ENCODE measurements around the gene PEX14. TPM values are rescaled to one million over a fixed set of nuclear protein-coding genes. Genes with fewer than 3 reads are reported as not detected.
A peak's percentile ranks its signal among the peaks of the same experiment; 100 is the strongest.

The PEX14 gene
- total RNA-seq, 2 donors from 2014 or later, result 24.3 to 26.0 TPM

DNA sequence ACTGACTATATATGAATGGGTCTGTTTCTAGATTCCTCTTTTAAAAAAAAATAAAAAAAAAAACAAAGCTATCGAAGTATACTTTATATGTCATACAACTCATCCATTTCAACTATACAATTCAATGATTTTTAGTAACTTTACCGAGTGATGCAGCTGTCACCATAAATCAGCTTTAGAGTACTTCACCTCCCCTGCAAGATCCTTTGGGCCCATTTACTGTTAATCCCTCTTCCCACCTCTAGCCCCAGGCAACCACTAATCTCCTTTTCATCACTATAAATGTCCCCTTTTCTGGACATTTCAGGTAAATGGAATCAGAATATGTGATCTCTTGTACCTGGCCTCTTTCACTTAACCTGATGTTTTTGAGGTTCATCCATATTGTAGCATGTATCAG is 133.9 kb downstream of the PEX14 start:
- Mint-ChIP-seq H3K36me3 (ENCODE audit: low read depth) (peaks cover 14% of the 10 kb centered on the region), H3K27me3 (ENCODE audit: insufficient read depth) (no peaks in the 10 kb centered on the region), H3K27ac (no peak overlapping the region), H3K4me1 (peaks cover 10% of the 10 kb centered on the region), H3K9me3 (no peaks in the 10 kb centered on the region), H3K4me3 (no peak overlapping the region)
- TF ChIP-seq, protein P1, sequence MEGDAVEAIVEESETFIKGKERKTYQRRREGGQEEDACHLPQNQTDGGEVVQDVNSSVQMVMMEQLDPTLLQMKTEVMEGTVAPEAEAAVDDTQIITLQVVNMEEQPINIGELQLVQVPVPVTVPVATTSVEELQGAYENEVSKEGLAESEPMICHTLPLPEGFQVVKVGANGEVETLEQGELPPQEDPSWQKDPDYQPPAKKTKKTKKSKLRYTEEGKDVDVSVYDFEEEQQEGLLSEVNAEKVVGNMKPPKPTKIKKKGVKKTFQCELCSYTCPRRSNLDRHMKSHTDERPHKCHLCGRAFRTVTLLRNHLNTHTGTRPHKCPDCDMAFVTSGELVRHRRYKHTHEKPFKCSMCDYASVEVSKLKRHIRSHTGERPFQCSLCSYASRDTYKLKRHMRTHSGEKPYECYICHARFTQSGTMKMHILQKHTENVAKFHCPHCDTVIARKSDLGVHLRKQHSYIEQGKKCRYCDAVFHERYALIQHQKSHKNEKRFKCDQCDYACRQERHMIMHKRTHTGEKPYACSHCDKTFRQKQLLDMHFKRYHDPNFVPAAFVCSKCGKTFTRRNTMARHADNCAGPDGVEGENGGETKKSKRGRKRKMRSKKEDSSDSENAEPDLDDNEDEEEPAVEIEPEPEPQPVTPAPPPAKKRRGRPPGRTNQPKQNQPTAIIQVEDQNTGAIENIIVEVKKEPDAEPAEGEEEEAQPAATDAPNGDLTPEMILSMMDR (conservative IDR thresholded peaks at IDR 0.05), result no peak
- 92 to 98% methylated on average over 2 of the region's 2 CpGs for WGBS, 2 experiments (ENCODE audit: insufficient coverage in 1 of 2, insufficient read length in 1 of 2)
- Histone ChIP-seq H3K9ac (ENCODE audit: extremely low read depth, low read length, poor library complexity, severe bottlenecking) (no peak overlapping the region), H3K9me3 (ENCODE audit: control insufficient read depth, low read length) (no peaks in the 10 kb centered on the region), H3K27me3 (ENCODE audit: control insufficient read depth, insufficient read depth, low read length, poor library complexity, severe bottlenecking) (no peaks in the 10 kb centered on the region), H3K36me3 (ENCODE audit: control insufficient read depth, insufficient read depth, low read length) (no peaks in the 10 kb centered on the region), H3K4me3 (ENCODE audit: low read length) (no peak overlapping the region), H3K27ac (ENCODE audit: low read depth, low read length) (no peak overlapping the region), H3K4me1 (ENCODE audit: control insufficient read depth, insufficient read depth, low read length) (no peaks in the 10 kb centered on the region)
- no peak for DNase-seq

DNA sequence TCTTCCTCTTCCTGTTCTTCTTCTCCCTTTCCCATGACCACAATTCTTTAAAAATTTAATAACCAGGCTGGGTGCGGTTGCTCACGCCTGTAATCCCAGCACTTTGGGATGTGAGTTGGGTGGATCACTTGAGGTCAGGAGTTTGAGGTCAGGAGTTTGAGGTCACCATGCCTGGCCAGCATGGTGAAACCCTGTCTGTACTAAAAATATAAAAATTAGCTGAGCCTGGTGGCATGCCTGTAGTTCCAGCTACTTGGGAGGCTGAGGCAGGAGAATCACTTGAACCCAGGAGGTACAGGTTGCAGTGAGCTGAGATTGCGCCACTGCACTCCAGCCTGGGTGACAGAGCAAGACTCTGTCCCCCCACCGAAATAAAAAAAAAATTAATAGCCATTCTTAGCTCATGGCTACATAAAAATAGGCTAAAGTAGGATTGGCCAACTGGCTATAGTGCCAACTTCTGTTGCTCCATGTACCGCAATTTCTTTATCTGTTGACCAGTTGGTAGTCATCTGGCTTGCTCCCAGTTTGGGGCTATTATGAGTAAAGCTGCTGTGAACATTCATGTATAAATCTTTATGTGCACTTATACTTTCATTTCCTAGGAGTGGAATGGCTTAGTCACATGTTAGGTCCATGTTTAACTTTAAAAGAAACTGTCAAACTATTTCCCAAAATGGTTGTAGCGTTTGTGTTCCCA is 136.3 kb downstream of the PEX14 start:
- peaks cover 8% of the 10 kb centered on the region for H3K36me3 Mint-ChIP-seq (ENCODE audit: low read depth)
- TF ChIP-seq, protein P1 (conservative IDR thresholded peaks at IDR 0.05), result no peak
- no peak overlapping the region for H3K27ac Mint-ChIP-seq
- no peak overlapping the region for H3K4me3 Mint-ChIP-seq
- Histone ChIP-seq H3K4me3 (ENCODE audit: low read length) (no peak overlapping the region), H3K4me1 (ENCODE audit: control insufficient read depth, insufficient read depth, low read length) (no peaks in the 10 kb centered on the region), H3K27ac (ENCODE audit: low read depth, low read length) (no peak overlapping the region), H3K9me3 (ENCODE audit: control insufficient read depth, low read length) (no peaks in the 10 kb centered on the region), H3K27me3 (ENCODE audit: control insufficient read depth, insufficient read depth, low read length, poor library complexity, severe bottlenecking) (no peaks in the 10 kb centered on the region), H3K9ac (ENCODE audit: extremely low read depth, low read length, poor library complexity, severe bottlenecking) (no peak overlapping the region), H3K36me3 (ENCODE audit: control insufficient read depth, insufficient read depth, low read length) (no peaks in the 10 kb centered on the region)
- H3K4me1 Mint-ChIP-seq, result peaks cover 4% of the 10 kb centered on the region
- WGBS, 2 experiments (ENCODE audit: insufficient coverage in 1 of 2, insufficient read length in 1 of 2), result 97 to 100% methylated on average over 6 of the region's 6 CpGs
- H3K9me3 Mint-ChIP-seq, result no peaks in the 10 kb centered on the region
- no peaks in the 10 kb centered on the region for H3K27me3 Mint-ChIP-seq (ENCODE audit: insufficient read depth)
- DNase-seq, result no peak

DNA sequence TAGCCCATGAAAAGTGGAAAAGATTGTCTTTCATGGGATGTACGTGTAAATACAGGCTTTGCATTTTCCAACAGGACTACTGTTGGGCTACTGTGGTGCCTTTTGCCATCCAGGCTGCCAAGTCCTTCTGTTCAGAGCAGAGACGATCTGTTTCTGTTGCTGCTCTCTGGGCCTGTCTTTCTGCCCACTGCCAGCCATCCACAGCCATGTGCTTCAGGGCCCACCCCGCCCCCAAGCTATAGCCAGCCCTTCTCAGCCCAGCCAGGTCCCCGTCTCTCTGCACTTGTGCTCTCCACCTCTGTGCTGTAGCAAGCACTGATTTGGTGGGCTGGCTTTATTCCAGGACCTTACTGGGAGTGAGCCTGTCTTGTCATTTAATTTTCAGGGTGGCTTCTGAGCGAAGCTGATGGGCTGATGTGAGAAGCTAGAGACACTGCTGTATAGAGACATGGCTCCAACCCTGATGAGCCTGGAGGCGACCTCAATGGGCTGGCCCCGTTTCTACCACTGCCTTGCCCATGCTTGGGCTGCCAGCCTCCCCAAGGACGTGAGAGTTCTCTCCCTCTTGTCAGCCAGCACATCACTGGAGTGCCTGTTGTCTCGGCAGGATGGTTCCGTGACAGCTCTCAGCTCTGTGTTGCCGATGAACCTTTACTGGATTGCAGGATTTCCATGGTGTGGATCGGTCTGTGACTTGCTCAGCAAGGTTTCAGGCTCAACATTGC is 137.8 kb downstream of the PEX14 start:
- TF ChIP-seq, protein P1 (conservative IDR thresholded peaks at IDR 0.05), result no peak
- DNase-seq, result peak; percentile 38
- Mint-ChIP-seq H3K4me3 (no peak overlapping the region), H3K27ac (no peak overlapping the region), H3K36me3 (ENCODE audit: low read depth) (peaks cover 8% of the 10 kb centered on the region), H3K9me3 (no peaks in the 10 kb centered on the region), H3K27me3 (ENCODE audit: insufficient read depth) (no peaks in the 10 kb centered on the region), H3K4me1 (peaks cover 4% of the 10 kb centered on the region)
- no peaks in the 10 kb centered on the region for H3K4me1 ChIP-seq (ENCODE audit: control insufficient read depth, insufficient read depth, low read length)
- no peak overlapping the region for H3K27ac ChIP-seq (ENCODE audit: low read depth, low read length)
- H3K9me3 ChIP-seq (ENCODE audit: control insufficient read depth, low read length), result no peaks in the 10 kb centered on the region
- no peaks in the 10 kb centered on the region for H3K27me3 ChIP-seq (ENCODE audit: control insufficient read depth, insufficient read depth, low read length, poor library complexity, severe bottlenecking)
- no peaks in the 10 kb centered on the region for H3K36me3 ChIP-seq (ENCODE audit: control insufficient read depth, insufficient read depth, low read length)
- WGBS, 2 experiments (ENCODE audit: insufficient coverage in 1 of 2, insufficient read length in 1 of 2), result 89 to 95% methylated on average over 9 to 12 of the region's 12 CpGs
- H3K9ac ChIP-seq (ENCODE audit: extremely low read depth, low read length, poor library complexity, severe bottlenecking), result no peak overlapping the region
- H3K4me3 ChIP-seq (ENCODE audit: low read length), result no peak overlapping the region

All from endodermal cell (in vitro differentiated cells).